Measurements from ENCODE around the gene PTPN2. TPM values are rescaled to one million over a fixed set of nuclear protein-coding genes. Genes with fewer than 3 reads are reported as not detected.

The PTPN2 gene
- total RNA-seq, 4 donors from 2014 or later: 33.1 to 45.3 (median 37.7) TPM

- TF ChIP-seq CTCF (IDR thresholded peaks at IDR 0.05) (no peak), POLR2A (IDR thresholded peaks at IDR 0.05) (no peak)
- intact Hi-C loops (cut with DNase I): no loop called here
- DNase-seq: no peak
Measured at GRCh38 chr18:12863687-12864216, 20.3 kb downstream of the PTPN2 start.

GRCh38 chr18:12862874-12863482, 21.1 kb downstream of the PTPN2 start:
- Histone ChIP-seq H3K4me3 (replicated peaks in 1 of 3) (no peak overlapping the region), H3K27ac (no peak overlapping the region)

More at GRCh38 chr18:12863687-12864216, 20.3 kb downstream of the PTPN2 start:
- no peaks in the 10 kb centered on the region for H3K9me3 ChIP-seq
- H3K4me1 ChIP-seq: peaks cover 0 to 15% of the 10 kb centered on the region in 2 donors
- no peaks in the 10 kb centered on the region for H3K36me3 ChIP-seq
- WGBS, 2 donors: 73 to 78% methylated on average over 3 of the region's 3 CpGs
- no peak overlapping the region for H3K4me3 ChIP-seq (replicated peaks in 1 of 3)
- H3K27ac ChIP-seq: no peak overlapping the region
- H3K27me3 ChIP-seq: no peaks in the 10 kb centered on the region

GRCh38 chr18:12862467-12862866, 21.6 kb downstream of the PTPN2 start:
- Histone ChIP-seq H3K4me1 (peaks cover 0 to 15% of the 10 kb centered on the region in 2 donors), H3K9me3 (no peaks in the 10 kb centered on the region), H3K27ac (no peak overlapping the region), H3K4me3 (replicated peaks in 1 of 3) (no peak overlapping the region), H3K36me3 (no peaks in the 10 kb centered on the region), H3K27me3 (no peaks in the 10 kb centered on the region)
- WGBS, 2 donors: 30 to 51% methylated on average over 2 of the region's 2 CpGs
- intact Hi-C loops (cut with DNase I): no loop called here
- TF ChIP-seq CTCF (IDR thresholded peaks at IDR 0.05) (no peak), POLR2A (IDR thresholded peaks at IDR 0.05) (no peak)
- DNase-seq: peak in 1 of 2 donors; percentile 33

More at GRCh38 chr18:12862874-12863482, 21.1 kb downstream of the PTPN2 start:
- 99 to 100% methylated on average over 2 of the region's 2 CpGs for WGBS, 2 donors
- Histone ChIP-seq H3K27me3 (no peaks in the 10 kb centered on the region), H3K9me3 (no peaks in the 10 kb centered on the region), H3K4me1 (peaks cover 0 to 15% of the 10 kb centered on the region in 2 donors), H3K36me3 (no peaks in the 10 kb centered on the region)
- TF ChIP-seq CTCF (IDR thresholded peaks at IDR 0.05): no peak
- no peak for TF ChIP-seq POLR2A (IDR thresholded peaks at IDR 0.05)
- intact Hi-C loops (cut with DNase I): no loop called here
- DNase-seq: no peak

- no peaks in the 10 kb centered on the region for H3K27me3 ChIP-seq
- H3K36me3 ChIP-seq: no peaks in the 10 kb centered on the region
- intact Hi-C loops (cut with DNase I): no loop called here
- no peak for TF ChIP-seq CTCF (IDR thresholded peaks at IDR 0.05)
- no peak for TF ChIP-seq POLR2A (IDR thresholded peaks at IDR 0.05)
- WGBS, 2 donors: 96 to 99% methylated on average over 1 of the region's 1 CpG
- H3K4me3 ChIP-seq (replicated peaks in 1 of 3): no peak overlapping the region
- DNase-seq: no peak
- no peaks in the 10 kb centered on the region for H3K9me3 ChIP-seq
- no peak overlapping the region for H3K27ac ChIP-seq
- peaks cover 0 to 15% of the 10 kb centered on the region in 2 donors for H3K4me1 ChIP-seq
Measured at GRCh38 chr18:12861637-12862036, 22.4 kb downstream of the PTPN2 start.

- TF ChIP-seq CTCF (IDR thresholded peaks at IDR 0.05) (no peak), POLR2A (IDR thresholded peaks at IDR 0.05) (no peak)
- intact Hi-C loops (cut with DNase I): no loop called here
- no peak overlapping the region for H3K27ac ChIP-seq
- H3K4me1 ChIP-seq: peaks cover 0 to 15% of the 10 kb centered on the region in 2 donors
- H3K4me3 ChIP-seq (replicated peaks in 1 of 3): no peak overlapping the region
- H3K9me3 ChIP-seq: no peaks in the 10 kb centered on the region
- DNase-seq: no peak
- no peaks in the 10 kb centered on the region for H3K27me3 ChIP-seq
- WGBS, 2 donors: 97 to 98% methylated on average over 11 of the region's 11 CpGs
- H3K36me3 ChIP-seq: no peaks in the 10 kb centered on the region
Measured at GRCh38 chr18:12860530-12860929, 23.5 kb downstream of the PTPN2 start.
